Measurements from ENCODE around the gene PHF1.

DNA sequence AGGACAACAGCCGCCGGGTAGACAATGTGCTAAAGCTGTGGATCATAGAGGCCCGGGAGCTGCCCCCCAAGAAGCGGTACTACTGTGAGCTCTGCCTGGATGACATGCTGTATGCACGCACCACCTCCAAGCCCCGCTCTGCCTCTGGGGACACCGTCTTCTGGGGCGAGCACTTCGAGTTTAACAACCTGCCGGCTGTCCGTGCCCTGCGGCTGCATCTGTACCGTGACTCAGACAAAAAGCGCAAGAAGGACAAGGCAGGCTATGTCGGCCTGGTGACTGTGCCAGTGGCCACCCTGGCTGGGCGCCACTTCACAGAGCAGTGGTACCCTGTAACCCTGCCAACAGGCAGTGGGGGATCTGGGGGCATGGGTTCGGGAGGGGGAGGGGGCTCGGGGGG, 26.9 kb downstream of the PHF1 start:
- TF ChIP-seq, protein P1, sequence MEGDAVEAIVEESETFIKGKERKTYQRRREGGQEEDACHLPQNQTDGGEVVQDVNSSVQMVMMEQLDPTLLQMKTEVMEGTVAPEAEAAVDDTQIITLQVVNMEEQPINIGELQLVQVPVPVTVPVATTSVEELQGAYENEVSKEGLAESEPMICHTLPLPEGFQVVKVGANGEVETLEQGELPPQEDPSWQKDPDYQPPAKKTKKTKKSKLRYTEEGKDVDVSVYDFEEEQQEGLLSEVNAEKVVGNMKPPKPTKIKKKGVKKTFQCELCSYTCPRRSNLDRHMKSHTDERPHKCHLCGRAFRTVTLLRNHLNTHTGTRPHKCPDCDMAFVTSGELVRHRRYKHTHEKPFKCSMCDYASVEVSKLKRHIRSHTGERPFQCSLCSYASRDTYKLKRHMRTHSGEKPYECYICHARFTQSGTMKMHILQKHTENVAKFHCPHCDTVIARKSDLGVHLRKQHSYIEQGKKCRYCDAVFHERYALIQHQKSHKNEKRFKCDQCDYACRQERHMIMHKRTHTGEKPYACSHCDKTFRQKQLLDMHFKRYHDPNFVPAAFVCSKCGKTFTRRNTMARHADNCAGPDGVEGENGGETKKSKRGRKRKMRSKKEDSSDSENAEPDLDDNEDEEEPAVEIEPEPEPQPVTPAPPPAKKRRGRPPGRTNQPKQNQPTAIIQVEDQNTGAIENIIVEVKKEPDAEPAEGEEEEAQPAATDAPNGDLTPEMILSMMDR (IDR thresholded peaks at IDR 0.05), result no peak
- TF ChIP-seq POLR2A (IDR thresholded peaks at IDR 0.05), result no peak

Data from esophagus squamous epithelium (tissue), 4 donors.